Endothelial cell (in vitro differentiated cells): ENCODE data around the gene FAR1. TPM values are rescaled to one million over a fixed set of nuclear protein-coding genes. Genes with fewer than 3 reads are reported as not detected.

Experiments
- DNase-seq: peaks from one replicate; pipeline ENCODE4 v3.0.0; 2021; ENCODE audit warnings: low spot score
- H3K27ac Mint-ChIP-seq: one replicate; pipeline ENCODE4 v1.8.0; 2021; ENCODE audit warnings: mixed read lengths, inconsistent platforms; ENCODE audit not compliant: unreplicated experiment
- H3K27me3 Mint-ChIP-seq: one replicate; pipeline ENCODE4 v1.8.0; 2021; ENCODE audit warnings: mild to moderate bottlenecking, moderate library complexity, mixed read lengths, inconsistent platforms; ENCODE audit not compliant: unreplicated experiment
- H3K36me3 Mint-ChIP-seq: one replicate; pipeline ENCODE4 v1.8.0; 2021; ENCODE audit warnings: mild to moderate bottlenecking, low read depth, mixed read lengths, inconsistent platforms; ENCODE audit not compliant: unreplicated experiment
- H3K4me1 Mint-ChIP-seq: one replicate; pipeline ENCODE4 v1.8.0; 2021; ENCODE audit warnings: mild to moderate bottlenecking, mixed read lengths, inconsistent platforms; ENCODE audit not compliant: unreplicated experiment
- H3K4me3 Mint-ChIP-seq: one replicate; pipeline ENCODE4 v1.8.0; 2021; ENCODE audit warnings: mild to moderate bottlenecking, mixed read lengths, inconsistent platforms; ENCODE audit not compliant: unreplicated experiment
- H3K9me3 Mint-ChIP-seq: one replicate; pipeline ENCODE4 v1.8.0; 2021; ENCODE audit warnings: mixed read lengths, inconsistent platforms; ENCODE audit not compliant: unreplicated experiment
- CTCF ChIP-seq: fragments of 200-600 bp; sonication (generic); IDR thresholded peaks from one replicate; pipeline ENCODE4 v1.5.0; 2021; ENCODE audit warnings: antibody characterized with exemption; ENCODE audit not compliant: unreplicated experiment
- total RNA-seq: library from RNA; stranded (reverse); fragmentation: NEBNext Ultra II Directional; extraction: Animal tissue kit (Norgen Biotek cat#: 25700); gene quantifications from one replicate; pipeline ENCODE4 v1.2.1, GENCODE V29; 2021; ENCODE audit not compliant: unreplicated experiment

Gene FAR1
- total RNA-seq, 1 donor from 2014 or later, result 77.8 TPM

GRCh38 chr11:13685461-13686108 is 17.1 kb downstream of the FAR1 start:
- TF ChIP-seq CTCF, result no peak
- peak overlapping the region; percentile 20 for H3K27ac Mint-ChIP-seq
- DNase-seq, result no peak
- H3K9me3 Mint-ChIP-seq, result no peaks in the 10 kb centered on the region
- peaks cover 4% of the 10 kb centered on the region for H3K36me3 Mint-ChIP-seq
- no peaks in the 10 kb centered on the region for H3K27me3 Mint-ChIP-seq
- H3K4me1 Mint-ChIP-seq, result peaks cover 26% of the 10 kb centered on the region
- H3K4me3 Mint-ChIP-seq, result no peak overlapping the region

GRCh38 chr11:13686776-13687175 is 18.3 kb downstream of the FAR1 start:
- H3K4me3 Mint-ChIP-seq, result no peak overlapping the region
- H3K27me3 Mint-ChIP-seq, result no peaks in the 10 kb centered on the region
- H3K9me3 Mint-ChIP-seq, result no peaks in the 10 kb centered on the region
- H3K4me1 Mint-ChIP-seq, result peaks cover 22% of the 10 kb centered on the region
- peaks cover 4% of the 10 kb centered on the region for H3K36me3 Mint-ChIP-seq
- no peak for TF ChIP-seq CTCF
- DNase-seq, result no peak
- H3K27ac Mint-ChIP-seq, result no peak overlapping the region

- peaks cover 4% of the 10 kb centered on the region for H3K36me3 Mint-ChIP-seq
- DNase-seq, result no peak
- TF ChIP-seq CTCF, result no peak
- no peak overlapping the region for H3K27ac Mint-ChIP-seq
- H3K4me3 Mint-ChIP-seq, result no peak overlapping the region
- no peaks in the 10 kb centered on the region for H3K27me3 Mint-ChIP-seq
- H3K4me1 Mint-ChIP-seq, result peaks cover 22% of the 10 kb centered on the region
- H3K9me3 Mint-ChIP-seq, result no peaks in the 10 kb centered on the region
Observed at GRCh38 chr11:13687271-13687670, 18.8 kb downstream of the FAR1 start.

- no peak overlapping the region for H3K4me3 Mint-ChIP-seq
- no peak for TF ChIP-seq CTCF
- H3K9me3 Mint-ChIP-seq, result no peaks in the 10 kb centered on the region
- H3K4me1 Mint-ChIP-seq, result peaks cover 13% of the 10 kb centered on the region
- peaks cover 3% of the 10 kb centered on the region for H3K27me3 Mint-ChIP-seq
- no peak for DNase-seq
- H3K36me3 Mint-ChIP-seq, result peaks cover 8% of the 10 kb centered on the region
- no peak overlapping the region for H3K27ac Mint-ChIP-seq
Observed at GRCh38 chr11:13691286-13691899, 22.9 kb downstream of the FAR1 start.

GRCh38 chr11:13692172-13692571 is 23.7 kb downstream of the FAR1 start:
- no peaks in the 10 kb centered on the region for H3K9me3 Mint-ChIP-seq
- no peak for DNase-seq
- H3K4me3 Mint-ChIP-seq, result no peak overlapping the region
- H3K27me3 Mint-ChIP-seq, result peaks cover 3% of the 10 kb centered on the region
- peaks cover 13% of the 10 kb centered on the region for H3K4me1 Mint-ChIP-seq
- no peak overlapping the region for H3K27ac Mint-ChIP-seq
- H3K36me3 Mint-ChIP-seq, result peaks cover 8% of the 10 kb centered on the region
- TF ChIP-seq CTCF, result no peak
